CD4-positive, alpha-beta T cell treated with Interleukin-6 at 100 ng/mL for 8 hours (primary cell): ENCODE measurements around the gene TMEM238L.
"Not testable (repeated sequence)": the region's sequence is repeated elsewhere in the genome, so short reads cannot be mapped to it uniquely, and the experiment has no call there.

Experiments used
- DNase-seq: peaks from one replicate; pipeline ENCODE4 v3.0.0-alpha.2; 2020; ENCODE audit warnings: mixed read lengths, low spot score

TMEM238L gene, protein sequence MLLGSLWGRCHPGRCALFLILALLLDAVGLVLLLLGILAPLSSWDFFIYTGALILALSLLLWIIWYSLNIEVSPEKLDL

DNA sequence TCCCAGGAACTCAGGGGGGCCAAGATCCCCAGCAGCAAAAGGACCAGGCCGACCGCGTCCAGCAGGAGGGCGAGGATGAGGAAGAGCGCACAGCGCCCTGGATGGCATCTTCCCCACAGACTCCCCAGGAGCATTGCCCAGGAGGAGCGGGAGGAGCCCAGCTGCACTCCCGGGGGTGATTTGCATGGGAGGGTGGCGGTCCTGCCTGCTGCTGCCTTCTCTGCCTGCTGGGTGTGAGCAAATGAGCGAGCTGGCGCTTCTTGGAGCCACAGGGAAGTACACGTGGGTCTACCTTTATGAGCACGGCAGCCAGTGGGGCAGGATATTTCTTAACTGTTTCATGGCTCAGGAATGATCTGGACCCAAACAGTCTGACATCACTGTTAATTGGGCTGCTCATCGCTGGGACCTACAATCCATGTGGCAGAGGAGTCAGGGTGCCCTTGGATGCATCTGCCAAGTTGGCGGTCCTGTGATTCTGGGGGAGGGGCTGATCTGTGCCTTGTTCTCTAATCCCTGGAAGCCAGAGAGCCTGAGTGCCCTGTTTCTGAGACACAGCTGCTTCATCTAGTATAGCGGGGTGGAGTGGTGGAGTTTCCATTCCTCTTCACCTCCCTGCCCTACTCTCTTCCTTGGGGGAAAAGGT lies at the start of gene TMEM238L:
Gene TMEM238L, minus strand, starts transcription at position 270 of the 646 bp plus-strand sequence. Its CDS starts 136 bp downstream, at position 134.
- DNase-seq: no peak

DNA sequence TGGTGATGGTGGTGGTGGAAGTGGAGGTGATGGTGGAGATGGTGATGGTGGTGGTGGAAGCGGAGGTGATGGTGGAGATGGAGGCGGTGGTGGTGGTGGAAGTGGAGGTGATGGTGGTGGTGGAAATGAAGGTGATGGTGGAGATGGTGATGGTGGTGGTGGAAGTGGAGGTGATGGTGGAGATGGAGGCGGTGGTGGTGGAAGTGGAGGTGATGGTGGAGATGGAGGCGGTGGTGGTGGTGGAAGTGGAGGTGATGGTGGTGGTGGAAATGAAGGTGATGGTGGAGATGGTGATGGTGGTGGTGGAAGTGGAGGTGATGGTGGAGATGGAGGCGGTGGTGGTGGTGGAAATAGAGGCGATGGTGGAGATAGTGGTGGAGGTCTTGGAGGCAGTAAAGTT lies 42.7 kb upstream of the TMEM238L start:
- not testable (repeated sequence) for DNase-seq

DNA sequence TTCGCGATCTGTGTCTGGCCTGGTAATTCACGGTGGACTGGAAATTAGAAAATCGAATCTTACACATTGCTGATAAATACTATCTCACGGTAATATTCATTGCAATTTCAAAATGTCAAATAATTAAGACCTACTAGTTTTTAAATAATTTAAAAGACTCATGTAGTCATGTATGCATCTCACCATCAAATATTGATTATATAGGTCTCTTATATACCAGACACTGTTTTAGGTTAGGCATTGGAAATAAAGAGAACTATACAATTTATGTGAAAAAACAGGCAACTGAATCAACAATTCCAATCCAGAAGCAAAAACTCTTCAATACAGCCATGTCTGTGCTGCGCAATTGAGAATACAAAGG lies 41.5 kb upstream of the TMEM238L start:
- DNase-seq: no peak

DNA sequence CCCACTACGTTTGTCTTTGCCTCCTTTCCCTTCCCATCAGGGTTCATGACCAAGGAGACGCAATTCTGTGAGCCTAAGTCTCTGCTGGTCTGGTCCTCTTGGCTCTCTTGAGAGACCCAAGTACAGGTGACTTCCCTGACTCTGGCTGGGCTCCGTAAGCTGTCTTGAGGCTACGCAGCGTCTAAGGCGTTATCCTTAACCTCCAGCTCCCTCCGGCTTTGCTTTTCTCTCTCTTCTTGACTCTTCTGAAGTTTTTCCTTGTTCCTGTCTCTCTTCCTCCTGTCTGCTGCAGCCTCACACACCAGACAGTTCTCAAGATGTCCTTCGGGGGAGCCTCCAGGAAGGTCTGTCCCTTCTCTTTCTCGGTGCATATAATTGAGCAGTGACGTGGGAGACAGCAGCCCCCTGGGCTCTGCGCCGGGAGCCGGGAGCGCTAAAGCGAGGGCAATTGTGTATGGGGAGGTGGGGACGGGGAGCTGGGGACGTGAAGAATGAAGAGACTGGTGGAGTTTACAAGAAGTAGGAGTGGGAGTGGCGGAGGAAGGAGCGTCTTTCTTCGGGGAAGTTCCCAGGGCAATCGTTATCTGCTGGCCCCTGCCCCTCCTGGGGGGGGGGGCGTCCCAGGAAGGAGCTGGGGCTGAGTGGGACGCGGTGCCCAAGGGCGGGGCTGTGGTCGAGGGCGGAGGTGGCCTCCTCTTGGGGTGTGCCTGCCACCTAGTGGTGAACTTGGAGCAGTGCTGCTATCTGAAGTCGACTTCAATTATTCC lies 40.9 kb upstream of the TMEM238L start:
- peak; percentile 75 for DNase-seq

DNA sequence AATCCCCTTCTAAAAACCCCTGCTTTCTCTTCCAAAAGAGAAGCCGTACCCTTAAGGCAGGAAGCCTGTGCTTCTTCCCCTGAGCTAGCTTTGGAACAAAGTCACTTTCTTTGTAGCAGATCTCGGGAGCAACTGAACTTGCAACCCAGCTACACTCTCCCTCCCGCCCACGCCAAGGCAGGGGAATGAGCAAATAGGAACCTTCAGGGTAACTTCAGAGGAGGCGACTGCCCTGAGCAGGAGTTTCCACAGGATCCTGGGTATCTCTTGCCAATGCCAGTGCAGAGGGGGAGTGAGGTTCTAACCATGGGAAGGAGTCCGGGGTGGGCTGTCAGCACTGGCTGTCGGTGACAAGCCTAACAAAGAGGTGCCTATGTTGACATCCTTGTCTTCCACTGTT lies 39.9 kb upstream of the TMEM238L start:
- no peak for DNase-seq

DNA sequence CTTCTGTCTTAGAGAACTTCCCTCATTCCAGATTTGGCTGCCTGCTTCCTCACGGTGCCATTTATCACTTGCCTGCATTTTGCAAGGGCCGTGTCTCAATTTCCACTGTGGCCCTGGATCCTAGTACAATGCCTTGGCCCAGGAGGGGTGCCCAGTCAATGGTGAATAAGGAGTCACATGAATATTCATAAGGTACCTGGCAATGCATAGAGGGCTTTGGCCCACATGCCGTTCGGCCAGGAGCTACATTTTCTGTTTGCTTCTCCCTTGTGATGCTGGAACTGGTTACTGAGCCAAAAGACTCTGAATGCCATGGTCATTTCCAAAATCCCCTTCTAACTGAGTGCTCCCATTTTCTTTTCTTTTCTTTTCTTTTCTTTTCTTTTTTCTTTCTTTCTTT lies 38.8 kb upstream of the TMEM238L start:
- no peak for DNase-seq

DNA sequence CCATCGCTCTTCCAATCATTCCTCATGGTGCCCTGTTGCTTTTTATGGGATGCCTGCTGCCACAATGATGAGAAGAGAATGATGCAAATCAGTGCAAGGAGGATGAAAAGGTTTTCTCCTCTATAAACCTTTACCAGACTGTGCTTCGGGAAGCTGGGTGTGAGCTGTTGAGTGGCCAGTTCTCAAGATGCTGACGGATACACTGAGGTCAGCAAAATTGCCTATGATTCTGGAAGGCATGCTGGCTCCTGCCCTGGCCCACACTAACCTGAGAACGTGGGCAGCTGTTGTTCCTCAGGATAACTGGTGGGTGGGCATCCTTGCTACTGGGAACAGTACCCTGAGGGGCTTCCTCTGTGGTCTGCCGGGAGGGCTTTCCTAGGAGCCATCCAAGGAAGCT lies 34.8 kb upstream of the TMEM238L start:
- no peak for DNase-seq

DNA sequence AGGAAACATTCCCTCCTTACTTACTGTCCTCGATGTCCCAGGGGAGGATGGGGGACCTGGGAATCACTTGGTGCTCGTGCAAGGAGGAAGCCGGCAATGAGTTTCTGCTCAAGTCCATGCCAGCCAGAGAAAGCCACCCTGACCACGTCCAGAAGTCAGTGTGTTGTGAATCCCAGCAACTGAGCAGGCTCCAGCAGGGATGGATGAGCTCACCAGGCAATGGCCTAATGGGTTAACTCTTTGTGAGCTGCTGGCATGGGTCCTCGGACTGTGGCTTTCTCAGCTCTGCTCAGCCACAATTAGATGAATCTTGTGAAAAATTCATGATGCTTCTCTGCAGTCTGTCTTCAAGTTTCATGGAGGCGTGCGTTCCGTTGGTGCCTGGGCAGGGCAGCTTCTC lies 34.0 kb upstream of the TMEM238L start, which contains the start of gene PIRT:
Gene PIRT, minus strand, starts transcription at position 167 of the 400 bp plus-strand sequence. CDS start 12,442 bp downstream, outside the sequence.
- no peak for DNase-seq

DNA sequence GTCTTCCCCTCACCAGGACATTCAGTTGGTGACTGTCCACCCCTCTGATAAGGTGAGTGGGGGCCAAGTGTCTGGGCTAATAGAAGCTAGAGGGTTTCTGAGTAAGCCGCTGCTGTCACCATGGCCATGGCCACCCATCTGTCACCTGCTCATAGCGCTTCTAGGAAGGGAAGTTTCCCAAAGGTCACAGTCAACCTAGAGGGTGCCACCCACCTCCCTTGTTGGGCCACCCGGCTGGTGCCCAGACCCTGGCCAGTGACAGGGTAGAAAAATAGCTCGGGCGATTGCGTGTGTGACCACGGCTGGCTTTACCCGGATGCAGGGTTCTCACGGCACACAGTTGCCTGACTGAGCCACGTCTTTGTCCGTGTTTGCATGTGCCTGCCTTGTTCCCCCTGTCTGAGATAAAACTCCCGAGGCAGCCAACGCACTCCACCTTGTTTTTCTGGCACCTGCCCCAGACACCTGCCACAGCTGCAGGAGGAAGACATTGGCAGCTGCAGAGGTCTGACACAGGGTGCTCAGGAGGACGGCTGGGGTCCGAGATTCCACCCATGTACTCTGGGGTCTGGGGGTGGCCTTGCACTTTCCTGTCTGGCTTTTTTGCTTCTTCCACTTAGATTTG lies 33.2 kb upstream of the TMEM238L start:
- DNase-seq: no peak

DNA sequence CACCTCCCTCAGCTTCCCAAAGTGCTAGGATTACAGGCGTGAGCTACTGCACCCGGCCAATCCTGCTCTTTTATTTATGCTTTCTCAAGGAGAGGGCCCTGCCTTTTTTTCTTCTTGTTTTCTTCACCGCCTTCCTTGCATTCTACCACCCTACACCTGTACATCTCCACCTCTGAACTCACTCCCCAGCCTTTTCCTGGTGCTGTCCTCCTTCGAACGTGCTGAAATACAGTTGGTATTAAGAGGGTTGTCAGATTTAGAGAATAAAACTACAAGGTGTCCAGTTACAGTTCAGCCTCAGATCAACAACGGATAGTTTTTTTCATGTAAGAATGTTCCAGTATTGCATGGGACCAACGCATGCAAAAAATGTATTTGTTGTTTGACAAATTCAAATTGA lies 32.2 kb upstream of the TMEM238L start:
- no peak for DNase-seq

DNA sequence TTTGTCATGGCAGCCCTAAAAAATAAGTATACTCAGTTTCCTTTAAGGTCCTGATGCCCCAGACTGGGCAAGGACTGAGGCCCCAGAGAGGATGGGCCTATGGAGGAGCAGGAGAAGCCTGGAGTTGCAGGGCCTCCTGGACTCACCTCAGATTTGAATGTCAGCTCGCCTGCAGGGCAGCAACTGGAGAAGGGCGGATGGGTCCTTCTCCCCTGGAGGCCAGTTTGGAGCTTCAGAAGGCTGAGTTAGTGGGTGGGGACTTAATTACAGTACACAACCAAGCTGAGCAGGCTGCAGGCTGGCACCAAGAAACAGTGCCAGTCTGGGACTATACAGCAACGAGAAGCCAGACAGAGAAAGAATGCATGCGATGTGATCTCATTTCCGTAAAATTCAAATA lies 27.8 kb upstream of the TMEM238L start:
- no peak for DNase-seq

DNA sequence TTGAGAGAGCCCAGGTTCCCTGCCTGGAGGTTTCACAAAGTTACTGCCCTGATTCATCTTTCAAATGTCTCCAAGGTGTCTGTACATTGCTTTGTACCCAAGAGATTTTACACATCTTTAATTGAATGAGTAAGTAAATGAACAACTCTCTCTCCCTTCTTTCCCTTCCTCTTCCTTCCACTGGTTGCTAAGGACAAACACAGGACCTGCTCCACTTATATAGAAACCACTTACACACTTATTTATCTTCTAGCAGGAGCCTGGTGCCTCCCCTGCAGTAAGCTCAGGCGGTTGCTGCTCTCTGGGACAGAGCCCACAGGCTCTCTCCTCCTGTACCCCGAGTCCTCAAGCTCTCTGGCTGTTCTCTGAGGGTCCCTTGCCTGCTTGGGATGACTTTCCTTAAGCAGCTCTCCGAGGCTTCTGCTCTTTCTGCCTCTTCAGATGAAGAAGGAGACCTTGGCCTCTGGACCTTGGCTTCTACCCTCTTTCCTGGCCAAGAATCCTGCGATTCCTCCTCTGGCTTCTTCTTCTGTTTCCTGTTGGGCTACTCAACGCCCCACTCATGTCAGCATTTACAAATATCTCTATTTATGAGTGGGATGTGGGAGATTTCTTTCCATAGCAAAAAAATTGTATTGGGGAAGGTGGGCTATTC lies 24.1 kb upstream of the TMEM238L start:
- no peak for DNase-seq

DNA sequence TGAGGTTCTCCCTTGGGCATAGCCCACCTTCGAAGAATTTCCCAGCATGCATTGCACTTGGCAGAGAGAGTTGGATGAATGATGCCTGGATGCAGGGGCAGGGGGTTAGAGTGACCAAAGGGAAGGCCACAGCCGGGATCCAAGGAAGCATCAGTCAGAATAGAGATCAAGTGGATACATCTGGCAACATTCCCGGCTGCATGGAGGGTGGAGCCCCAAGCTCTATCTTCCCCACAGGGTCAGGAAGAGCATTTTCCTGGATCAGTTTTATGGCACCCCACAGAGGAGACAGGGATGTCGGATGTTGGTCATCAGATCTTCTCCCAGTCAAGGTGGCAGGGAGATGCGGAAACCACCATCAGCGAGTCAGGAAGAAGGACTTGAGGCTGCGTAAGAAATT lies 21.0 kb upstream of the TMEM238L start:
- DNase-seq: no peak

DNA sequence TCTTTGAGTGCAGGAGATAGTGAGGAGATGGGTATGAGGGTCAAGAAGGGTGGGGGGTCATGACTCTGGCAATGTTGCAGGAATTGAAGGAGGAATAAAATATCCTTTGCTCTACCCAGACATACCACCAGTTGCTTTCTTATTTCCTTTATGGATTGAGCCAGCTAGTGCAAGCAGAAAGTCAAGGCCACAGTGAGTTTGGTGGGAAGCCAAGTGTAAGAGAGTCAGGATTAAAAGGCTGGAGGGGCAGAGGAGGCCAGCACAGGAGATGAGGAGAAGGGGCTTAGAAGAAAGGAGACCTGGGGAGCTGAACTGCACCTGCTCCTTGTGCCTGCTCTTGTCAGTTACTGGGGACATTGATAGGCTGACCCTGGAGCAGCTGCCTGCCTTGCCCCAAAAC lies 17.9 kb upstream of the TMEM238L start:
- DNase-seq: no peak

DNA sequence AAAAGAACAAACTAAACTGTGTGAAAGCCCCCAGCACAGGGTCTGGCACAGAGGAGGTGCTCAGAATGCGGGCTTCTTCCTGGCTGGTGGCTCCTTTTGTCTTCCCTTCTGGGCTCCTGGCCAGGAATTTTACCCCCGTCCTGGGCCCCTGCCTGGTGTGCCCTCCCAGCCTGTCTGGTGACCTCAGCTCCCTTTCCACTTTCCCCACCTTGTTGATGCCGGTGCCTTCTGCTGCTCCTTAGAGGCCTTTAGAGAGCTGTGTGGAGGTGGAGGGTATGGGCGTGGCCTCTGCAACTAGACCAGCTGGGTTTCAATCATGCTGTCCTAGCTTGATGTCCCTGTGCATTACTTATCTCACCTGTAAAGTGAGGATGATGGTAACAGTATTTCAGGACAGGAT lies 17.2 kb upstream of the TMEM238L start:
- no peak for DNase-seq

DNA sequence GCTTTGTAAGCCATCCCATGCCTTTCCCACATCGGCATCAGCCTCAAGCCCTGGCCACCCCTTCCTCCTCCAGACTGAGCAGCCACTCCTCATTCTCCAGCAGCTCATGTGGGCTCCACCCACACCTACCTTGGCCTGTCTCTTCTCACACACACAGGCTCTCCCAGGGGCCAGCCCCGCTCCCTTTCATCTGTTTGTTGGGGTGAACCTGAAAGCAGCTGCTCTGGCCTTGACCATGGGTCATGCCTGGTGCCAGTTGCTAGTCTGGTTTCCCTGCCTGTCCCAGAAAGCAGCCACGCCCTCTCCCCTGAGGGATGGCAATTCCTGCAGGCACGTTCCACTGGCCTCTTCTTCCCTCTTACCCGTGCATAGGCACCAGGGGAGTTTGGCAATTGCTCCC lies 11.4 kb upstream of the TMEM238L start:
- DNase-seq: no peak

DNA sequence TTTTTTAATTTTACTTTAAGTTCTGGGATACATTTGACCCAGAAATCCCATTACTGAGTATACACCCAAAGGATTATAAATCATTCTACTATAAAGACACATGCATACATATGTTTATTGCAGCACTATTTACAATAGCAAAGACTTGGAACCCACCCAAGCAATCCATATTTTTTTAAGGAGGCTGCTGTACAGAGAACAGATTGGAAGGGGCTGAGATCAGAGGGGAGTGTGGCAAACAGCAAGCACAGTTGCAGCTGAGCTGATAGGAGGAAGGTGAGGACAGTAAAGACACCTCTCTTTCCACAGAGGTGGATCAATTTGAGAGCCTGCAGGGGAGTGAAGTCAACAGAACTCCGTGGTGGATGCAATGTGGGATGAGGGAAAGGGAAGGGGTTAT lies 10.2 kb upstream of the TMEM238L start:
- no peak for DNase-seq

DNA sequence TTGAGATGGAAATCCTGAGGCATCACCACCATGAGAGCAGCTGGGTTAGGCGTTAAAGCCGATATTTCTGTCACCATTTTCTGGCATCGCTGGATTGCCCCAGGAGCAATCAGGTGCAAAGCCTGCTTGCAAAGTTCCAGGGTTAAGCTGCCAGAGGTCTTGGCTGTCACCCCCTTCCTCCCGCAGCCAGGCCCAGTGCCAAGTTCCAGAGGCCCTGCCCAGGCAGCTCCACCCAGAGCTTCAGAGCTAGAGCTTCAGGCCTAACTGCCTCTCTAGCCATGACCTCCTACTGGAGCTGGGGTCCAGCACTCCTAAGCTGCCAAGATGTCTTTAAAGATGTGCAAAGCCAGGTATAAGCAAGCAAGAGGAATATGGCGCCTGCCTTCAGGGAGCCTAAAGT lies 8.8 kb upstream of the TMEM238L start:
- no peak for DNase-seq

DNA sequence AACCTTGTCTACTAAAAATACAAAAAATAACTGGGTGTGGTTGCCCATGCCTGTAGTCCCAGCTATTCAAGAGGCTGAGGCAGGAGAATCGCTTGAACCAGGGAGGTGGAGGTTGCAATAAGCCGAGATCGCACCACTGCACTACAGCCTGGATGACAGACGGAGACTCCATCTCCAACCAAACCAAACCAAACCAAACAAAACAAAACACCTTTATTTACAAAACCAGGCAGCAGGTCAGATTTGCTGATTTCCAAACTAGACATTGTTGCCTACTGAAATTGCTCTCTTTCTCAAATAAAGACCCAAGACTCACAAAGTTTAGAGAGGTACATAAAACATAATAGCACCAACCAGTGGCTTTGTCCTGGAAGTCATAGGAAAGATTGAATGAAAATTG lies 5.7 kb upstream of the TMEM238L start:
- DNase-seq: no peak

DNA sequence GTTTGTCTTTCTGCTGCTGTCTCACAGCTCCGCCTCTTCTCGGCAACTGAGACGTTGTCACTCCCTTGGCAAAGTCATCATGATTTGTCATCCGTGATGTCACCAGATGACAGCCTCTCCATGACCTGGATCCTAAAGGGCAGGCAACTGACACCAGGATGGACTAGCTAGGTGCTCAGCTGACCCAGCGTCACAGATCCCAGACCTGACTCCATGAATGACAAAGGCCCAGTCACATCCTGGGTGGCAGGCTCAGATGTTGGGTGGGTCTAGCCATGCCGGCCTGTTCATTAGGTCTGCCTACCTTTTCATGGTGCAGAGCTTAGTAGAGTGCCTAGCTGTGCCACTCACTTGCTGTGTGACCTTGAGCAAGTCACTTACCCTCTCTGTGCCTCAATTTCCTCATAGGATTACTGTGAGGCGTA lies 3.8 kb upstream of the TMEM238L start:
- DNase-seq: no peak

DNA sequence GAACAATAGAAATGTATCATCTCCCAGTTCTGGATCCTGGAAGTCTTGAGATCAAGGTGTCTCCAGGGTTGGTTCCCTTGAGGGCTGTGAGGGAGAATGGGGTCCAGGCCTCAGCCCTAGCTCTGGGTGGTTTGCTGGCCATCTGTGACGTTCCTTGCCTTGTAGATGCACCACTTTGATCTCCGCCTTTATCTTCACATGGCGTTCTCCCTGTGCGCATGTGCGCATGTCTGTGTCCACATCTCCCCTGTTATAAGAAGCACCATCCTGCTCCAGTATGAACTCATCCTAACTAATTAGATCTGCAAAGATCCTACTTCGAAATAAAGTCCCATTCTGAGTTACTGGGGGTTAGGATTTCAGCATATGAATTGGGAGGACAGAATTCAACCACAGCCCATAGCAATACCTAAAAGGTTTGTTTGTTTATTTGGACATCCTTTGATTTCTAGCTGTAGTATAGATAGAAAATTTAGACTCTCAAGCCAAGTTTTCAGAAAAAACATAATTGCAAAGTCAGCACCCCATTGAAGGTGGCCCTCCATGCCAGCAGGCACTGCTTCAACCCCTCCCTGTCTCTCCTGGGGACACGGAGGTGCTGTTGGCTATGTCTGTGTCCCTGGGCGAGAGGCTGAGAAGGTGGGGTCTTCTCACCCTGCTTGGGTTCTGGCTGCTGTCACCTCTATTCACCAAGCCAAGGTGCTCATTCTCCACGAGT lies 2.8 kb upstream of the TMEM238L start:
- DNase-seq: no peak

DNA sequence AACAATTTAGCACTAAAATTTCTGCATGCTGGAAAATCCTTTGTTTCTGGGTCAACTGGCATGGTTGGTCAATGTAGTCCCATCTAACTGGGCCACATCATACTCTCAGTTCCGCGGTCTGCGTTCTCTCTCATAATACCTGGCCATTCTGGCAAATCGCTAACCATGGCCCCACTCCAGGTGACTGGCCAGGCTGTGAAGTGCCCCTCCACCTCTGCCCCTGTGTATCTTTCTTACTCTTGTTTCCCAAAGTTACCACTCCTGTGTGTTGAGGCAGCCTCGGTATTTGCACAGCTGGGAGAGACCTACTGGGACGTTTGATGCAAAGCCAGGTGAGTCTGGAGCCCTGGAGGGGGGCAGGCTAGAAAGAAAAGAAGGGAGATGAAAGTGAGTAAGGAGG lies 2.0 kb upstream of the TMEM238L start:
- DNase-seq: no peak
